Motor neuron (in vitro differentiated cells): ENCODE measurements around the gene DLX1. TPM values are rescaled to one million over a fixed set of nuclear protein-coding genes. Genes with fewer than 3 reads are reported as not detected.
"Not testable (repeated sequence)": the region's sequence is repeated elsewhere in the genome, so short reads cannot be mapped to it uniquely, and the experiment has no call there.

ENCODE experiments used
- ATAC-seq, 8 experiments: fragments of 200-7000 bp; cut with Tn5 transposase; replicated peaks in 6 of 8; 2 replicates each; pipeline ENCODE4 v1.8.0; 2021; ENCODE audit warnings: mild to moderate bottlenecking in 8 of 8, moderate library complexity in 8 of 8
- H3K27ac ChIP-seq, 2 donors: fragments of 250-450 bp; sonication (Bioruptor Pico); 2 replicates each; pipeline ENCODE4 v1.9.0; 2021; ENCODE audit warnings: antibody characterized with exemption in 2 of 2, mild to moderate bottlenecking in 2 of 2, moderate library complexity in 1 of 2
- H3K4me1 ChIP-seq, 2 donors: fragments of 250-450 bp; sonication (Bioruptor Pico); replicated peaks in 1 of 2; 2 replicates each; pipeline ENCODE4 v1.6.1; 2021; ENCODE audit warnings: antibody characterized with exemption in 2 of 2, mild to moderate bottlenecking in 2 of 2, moderate library complexity in 1 of 2
- H3K4me3 ChIP-seq, 5 donors: fragments of 250-450 bp; sonication (Bioruptor Pico); 2 replicates each; pipeline ENCODE4 v1.9.0; 2021; ENCODE audit warnings: antibody characterized with exemption in 5 of 5, mild to moderate bottlenecking in 5 of 5, moderate library complexity in 4 of 5
- WGBS, 10 experiments: fragments of 450-650 bp; shearing (Covaris generic); methylation state at CpG; one replicate each; pipeline ENCODE4 v1.0.0; 2022; 5-methylcytosine and 5-hydroxymethylcytosine counted together
- in situ Hi-C, 9 experiments: fragments of 400-800 bp; cut with MboI; loops; one replicate each; pipeline ENCODE4 v1.15.0; 2021; ENCODE audit warnings: low sequenced_read_pairs in 9 of 9, low pct_unique_long_range_greater_than_20kb in 2 of 9; ENCODE audit not compliant: unreplicated experiment in 9 of 9
- total RNA-seq, 8 experiments: library from RNA; unstranded; fragments of 300-600 nt; gene quantifications; 2 replicates each; pipeline versions ENCODE4 v1.2.3 to v1.2.4, GENCODE V29; 2022

Gene DLX1
- total RNA-seq, 8 experiments from 2014 or later, result 0.09 to 76.5 (median 0.54) TPM; not detected in 1

- Histone ChIP-seq H3K27ac (no peak overlapping the region), H3K4me1 (no peaks in the 10 kb centered on the region), H3K4me3 (no peak overlapping the region)
- ATAC-seq, result peak in 1 of 8 experiments; percentile 21
- in situ Hi-C loops, result no loop called here
- 22 to 97% (median 60%) methylated on average over 1 to 5 of the region's 5 CpGs; no CpG with 5 or more reads in 1 of the 10 experiments for WGBS, 10 experiments
These were observed 46.6 kb downstream of the DLX1 start for GRCh38 chr2:172131713-172132555.

- H3K27ac ChIP-seq, result no peak overlapping the region
- WGBS, 10 experiments, result 0 to 100% (median 74%) methylated on average over 1 to 3 of the region's 3 CpGs; no CpG with 5 or more reads in 2 of the 10 experiments
- no peak for ATAC-seq
- in situ Hi-C loops, result no loop called here
- no peak overlapping the region for H3K4me3 ChIP-seq
- H3K4me1 ChIP-seq, result no peaks in the 10 kb centered on the region
These were observed 49.0 kb downstream of the DLX1 start for GRCh38 chr2:172134270-172134669.

- H3K4me1 ChIP-seq, result no peaks in the 10 kb centered on the region
- WGBS, 10 experiments, result 25 to 100% (median 88%) methylated on average over 1 to 4 of the region's 4 CpGs
- no peak for ATAC-seq
- in situ Hi-C loops, result no loop called here
- H3K27ac ChIP-seq, result no peak overlapping the region
- H3K4me3 ChIP-seq, result no peak overlapping the region
These were observed 50.1 kb downstream of the DLX1 start for GRCh38 chr2:172135446-172135845.

DNA sequence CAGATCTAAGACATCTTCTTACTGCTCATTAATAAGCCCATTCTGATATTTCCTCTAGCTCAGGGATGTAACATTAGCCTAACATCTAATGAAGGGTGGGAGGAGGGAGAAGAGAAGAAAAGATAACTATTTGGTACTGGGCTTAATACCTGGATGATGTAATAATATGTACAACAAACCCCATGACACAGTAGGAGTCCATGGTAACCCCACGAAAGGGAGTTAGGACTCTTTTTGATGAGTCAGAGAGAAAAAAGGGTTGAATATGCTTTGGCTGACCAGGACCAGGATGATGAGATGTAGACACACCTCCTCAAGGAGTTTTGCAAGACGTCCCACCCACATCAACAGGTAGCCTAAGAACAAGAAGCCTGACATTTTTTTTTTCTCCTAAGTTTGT lies 51.8 kb downstream of the DLX1 start:
- in situ Hi-C loops, result no loop called here
- H3K4me1 ChIP-seq, result no peaks in the 10 kb centered on the region
- no peak overlapping the region for H3K27ac ChIP-seq
- 10 to 92% (median 70%) methylated on average over 1 to 2 of the region's 2 CpGs; no CpG with 5 or more reads in 2 of the 10 experiments for WGBS, 10 experiments
- H3K4me3 ChIP-seq, result no peak overlapping the region
- ATAC-seq, result no peak

GRCh38 chr2:172137943-172138342 lies 52.6 kb downstream of the DLX1 start:
- in situ Hi-C loops, result no loop called here
- 31 to 100% (median 80%) methylated on average over 2 of the region's 2 CpGs; no CpG with 5 or more reads in 2 of the 10 experiments for WGBS, 10 experiments
- Histone ChIP-seq H3K27ac (no peak overlapping the region), H3K4me3 (no peak overlapping the region), H3K4me1 (no peaks in the 10 kb centered on the region)
- no peak for ATAC-seq

GRCh38 chr2:172138727-172139126 lies 53.4 kb downstream of the DLX1 start:
- H3K4me1 ChIP-seq, H3K4me3 ChIP-seq, ATAC-seq, in situ Hi-C loops, H3K27ac ChIP-seq: not testable (repeated sequence)
- WGBS, 10 experiments, result 0 to 100% (median 58%) methylated on average over 1 of the region's 1 CpG; no CpG with 5 or more reads in 4 of the 10 experiments

Other genes starting within 250 kb of the DLX1 start
- 10 to 100 TPM; 13.3 to 45.1 (median 25.1) TPM for gene SLC25A12, start 191.3 kb upstream of the DLX1 start, total RNA-seq
- gene HAT1, start 163.0 kb upstream of the DLX1 start, total RNA-seq, result 10 to 100 TPM; 22.8 to 92.1 (median 42.2) TPM
- gene METAP1D, start 85.6 kb upstream of the DLX1 start, total RNA-seq, result 10 to 100 TPM in 3 of 8 experiments, 1 to 10 TPM in 5; 2.5 to 44.9 (median 6.3) TPM
- 10 to 100 TPM in 1 of 8 experiments, 1 to 10 TPM in 1, under 1 TPM in 6; 0.05 to 19.2 (median 0.32) TPM for gene DLX2, start 17.4 kb downstream of the DLX1 start, total RNA-seq